GM19395 (cell line): ENCODE data around the gene TMEM187.

Source experiments
- ATAC-seq: cut with Tn5 transposase; IDR thresholded peaks from one replicate; pipeline ENCODE4 v1.9.1; 2021; ENCODE audit warnings: mild to moderate bottlenecking, moderate library complexity; ENCODE audit not compliant: unreplicated experiment

The TMEM187 gene

DNA sequence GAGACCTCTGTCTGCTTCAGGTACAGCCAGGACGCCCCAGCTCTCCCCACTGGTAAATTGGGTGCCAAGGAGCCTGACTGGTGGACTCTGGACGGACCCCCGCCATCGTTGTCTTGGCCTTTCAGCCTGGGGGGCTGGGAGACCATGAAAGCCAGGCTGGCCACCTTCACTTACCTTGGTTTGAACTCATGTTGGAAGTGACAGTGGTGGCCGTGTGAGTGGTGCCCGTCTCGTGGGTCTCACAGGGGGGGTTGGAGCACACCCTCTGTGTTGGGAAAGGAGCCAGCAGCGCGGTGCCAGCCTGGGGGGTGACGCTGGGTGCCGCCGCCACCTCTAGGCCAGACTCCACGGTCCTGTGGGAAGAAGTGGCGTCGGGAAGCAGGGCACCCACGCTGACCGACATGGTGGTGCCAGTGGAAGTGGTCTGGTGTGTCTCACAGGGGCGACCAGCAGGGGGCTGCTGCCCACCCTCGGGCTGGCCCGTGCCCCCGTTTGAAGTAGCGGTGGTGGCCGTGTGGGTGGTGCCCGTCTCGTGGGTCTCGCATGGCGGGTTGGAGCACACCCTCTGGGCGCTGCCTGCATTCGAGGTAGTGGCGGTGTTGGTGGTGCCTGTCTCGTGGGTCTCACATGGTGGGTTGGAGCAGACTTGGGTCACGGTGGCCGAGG lies 18.5 kb upstream of the TMEM187 start:
- no peak for ATAC-seq

DNA sequence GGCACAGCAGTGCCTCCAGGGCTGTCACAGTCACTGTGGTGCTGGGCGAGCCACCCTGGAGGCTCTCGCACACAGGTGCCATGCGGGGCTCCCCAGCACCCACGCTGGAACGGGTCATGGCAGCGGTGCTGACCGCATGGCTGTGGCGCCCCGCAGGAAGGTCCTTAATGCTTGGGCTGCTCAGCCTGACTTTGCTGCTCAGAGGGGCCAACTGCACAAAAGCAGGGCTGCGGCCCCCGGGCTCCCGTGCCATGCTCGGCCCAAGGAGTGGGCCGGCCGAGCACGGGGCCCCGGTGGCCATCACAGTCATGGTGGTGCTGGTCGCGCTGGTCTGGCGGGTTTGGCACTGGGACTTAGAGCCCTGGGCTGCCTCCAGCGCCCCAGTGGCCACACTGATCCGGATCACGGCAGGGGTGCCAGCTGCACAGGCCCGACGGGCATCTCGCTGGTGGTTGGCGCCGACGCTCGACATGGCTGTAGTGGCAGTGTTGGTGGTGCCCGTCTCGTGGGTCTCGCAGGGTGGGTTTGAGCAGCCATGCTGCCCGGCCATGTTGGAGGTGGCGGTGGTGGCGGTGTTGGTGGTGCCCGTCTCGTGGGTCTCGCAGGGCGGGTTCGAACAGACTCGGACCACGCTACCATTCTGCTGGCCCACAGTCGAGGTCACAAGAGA lies 17.9 kb upstream of the TMEM187 start:
- no peak for ATAC-seq

DNA sequence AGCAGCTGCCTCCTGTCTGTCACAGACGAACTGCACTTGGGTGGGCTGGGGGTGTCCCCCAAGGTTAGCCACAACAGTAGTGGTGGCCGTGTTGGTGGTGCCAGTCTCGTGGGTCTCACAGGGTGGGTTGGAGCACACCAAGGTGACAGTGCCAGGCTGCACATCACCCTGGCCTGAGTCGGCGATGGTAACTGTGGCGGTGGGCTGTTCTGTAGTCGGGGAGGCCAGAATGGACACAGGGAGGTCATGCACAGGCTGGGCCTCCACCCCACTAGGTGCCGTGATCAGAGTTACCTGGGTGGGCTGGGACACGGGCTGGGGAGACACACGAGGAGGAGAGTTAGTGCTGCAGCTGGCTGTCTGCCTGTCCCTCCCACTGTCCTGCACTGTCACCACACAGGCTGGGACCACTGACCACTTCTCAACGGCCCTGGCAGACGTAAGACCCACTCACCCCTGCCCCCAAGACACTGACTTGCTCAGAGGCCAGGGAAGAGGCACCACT lies 17.3 kb upstream of the TMEM187 start:
- no peak for ATAC-seq

DNA sequence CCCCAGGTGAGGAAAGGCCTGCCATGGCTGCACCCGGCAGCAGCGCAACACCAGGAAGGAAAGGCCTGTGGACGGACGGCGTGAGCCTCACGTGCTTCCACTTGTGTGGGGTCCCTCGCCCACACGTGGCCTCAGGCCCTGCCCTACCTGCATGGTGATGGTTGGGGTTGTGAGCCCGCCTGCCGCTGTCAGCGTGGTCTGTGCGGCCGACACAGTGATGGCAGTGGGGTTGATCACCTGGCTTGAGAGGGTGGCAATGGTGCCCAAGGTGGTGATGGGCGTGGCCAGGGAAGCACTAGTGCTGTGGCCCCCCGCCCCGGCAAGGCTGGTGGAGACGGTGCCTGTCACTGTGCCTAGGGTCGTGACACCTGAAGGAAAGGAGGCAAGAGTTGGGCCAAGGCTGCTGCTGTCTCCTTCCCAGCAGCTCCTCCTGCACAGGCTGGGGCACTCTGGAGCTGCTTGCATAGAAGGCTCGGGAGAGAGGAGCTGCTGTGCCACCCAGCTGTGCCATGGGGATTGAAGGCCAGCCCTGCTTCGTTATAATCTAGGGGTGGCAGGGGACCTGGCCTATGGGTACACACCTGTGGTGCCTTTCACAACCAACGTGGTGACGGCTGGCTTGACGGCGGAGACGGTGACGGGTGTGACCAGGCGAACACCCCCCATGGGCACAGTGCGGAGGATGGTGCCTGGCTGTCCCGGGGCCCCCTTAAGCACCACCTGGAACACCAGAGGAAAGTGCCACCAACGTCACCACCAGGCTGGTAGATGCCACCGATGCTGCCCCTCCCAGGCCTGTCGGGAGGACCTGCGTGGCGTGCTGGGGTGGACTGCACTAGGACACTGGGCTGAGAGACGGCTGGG lies 16.3 kb upstream of the TMEM187 start:
- no peak for ATAC-seq

DNA sequence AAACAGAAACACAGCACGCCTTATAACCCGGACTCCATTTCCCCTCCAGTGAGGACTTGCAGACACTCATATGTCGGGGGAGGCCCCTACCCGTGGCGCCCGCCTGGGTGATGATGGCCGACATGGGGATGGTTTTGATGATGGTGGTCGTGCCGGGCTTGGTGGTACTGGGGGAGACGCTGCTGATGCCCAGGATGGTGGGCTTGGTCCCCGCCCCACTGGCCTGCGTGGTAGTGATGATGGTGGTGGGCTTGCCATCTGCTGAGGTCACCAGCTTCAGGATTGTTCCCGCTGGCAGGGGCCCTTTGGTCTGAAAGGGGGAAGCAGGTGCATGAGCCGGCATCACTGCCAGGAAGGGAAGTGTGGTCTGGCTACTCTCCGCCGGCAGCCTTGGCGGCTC lies 15.3 kb upstream of the TMEM187 start:
- no peak for ATAC-seq

DNA sequence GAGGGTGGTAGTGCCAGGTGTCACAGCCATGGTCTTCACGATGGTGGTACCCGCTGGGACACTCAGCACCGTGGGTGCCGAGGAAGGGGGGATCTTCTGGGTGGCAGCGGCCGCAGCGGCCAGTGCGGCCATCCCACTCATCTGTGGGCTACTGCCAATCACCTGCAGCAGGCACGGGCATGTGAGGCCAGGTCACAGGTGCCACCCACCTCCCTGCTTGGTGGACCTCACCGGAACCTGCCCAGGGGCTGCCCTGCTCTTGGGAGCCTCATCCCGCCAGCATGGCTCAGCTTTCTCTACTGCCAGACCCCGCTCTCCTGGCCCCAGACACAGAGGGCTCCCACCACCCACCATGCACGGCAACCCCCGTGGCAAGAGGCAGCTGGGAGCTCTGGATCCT lies 13.9 kb upstream of the TMEM187 start:
- no peak for ATAC-seq

DNA sequence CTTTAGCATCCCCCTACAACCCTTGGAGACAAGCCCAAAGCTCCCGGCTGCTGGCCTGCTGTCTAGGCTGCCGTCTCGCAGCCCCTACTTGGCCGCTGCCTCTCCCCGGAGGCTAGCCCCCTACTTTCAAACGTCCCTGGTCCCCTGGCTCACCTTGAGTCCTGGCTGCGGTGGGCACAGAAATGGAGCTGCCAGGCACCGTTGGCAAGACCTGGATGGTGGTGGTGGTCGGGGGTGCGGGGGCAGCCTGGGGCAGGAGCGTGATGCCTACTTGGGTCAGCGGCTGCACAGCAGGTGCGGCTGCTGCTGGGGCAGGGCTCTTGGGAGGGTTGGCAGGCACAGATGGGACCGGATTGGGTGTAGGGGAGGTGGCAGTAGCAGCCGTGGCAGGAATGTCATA lies 12.9 kb upstream of the TMEM187 start:
- ATAC-seq, result no peak

DNA sequence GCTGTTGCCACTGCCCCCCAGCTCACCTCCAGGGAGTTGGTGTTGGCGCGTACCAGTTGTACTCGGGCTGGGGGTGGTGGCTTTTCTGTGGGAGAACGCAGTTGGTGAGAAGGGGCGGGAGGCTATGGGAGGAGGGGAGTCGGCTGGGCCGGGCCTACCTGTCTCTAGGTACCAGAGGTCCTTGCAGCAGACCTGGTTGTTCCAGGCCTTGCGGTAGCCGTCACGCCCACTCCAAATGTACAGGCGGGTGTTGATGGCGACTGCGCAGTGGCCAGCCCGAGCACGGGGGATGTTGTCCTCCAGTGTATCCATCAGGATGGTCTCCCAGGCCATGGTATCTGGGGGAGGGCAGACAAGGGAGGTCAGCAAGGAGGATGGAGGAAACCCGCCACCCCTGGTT lies 12.5 kb upstream of the TMEM187 start:
- no peak for ATAC-seq

DNA sequence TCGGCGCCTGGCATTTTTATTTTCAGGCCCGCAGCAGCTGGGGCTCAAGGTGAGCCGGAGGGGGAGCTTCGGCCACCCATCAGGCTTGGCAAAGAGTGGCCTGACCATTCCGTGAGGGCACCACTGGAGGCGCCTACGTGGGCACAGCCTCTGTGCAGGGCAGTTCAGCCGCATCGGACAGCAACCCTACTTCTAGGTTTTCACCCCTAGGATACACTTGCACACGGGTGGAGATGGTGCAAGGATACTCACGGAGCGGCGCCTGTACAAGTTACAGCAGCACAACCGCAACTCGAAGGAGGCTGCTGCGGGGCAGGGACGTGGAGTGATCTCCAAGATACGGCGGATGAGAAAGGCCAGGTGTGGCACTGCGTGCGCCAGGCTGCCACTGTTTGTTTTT lies 11.8 kb upstream of the TMEM187 start:
- no peak for ATAC-seq

DNA sequence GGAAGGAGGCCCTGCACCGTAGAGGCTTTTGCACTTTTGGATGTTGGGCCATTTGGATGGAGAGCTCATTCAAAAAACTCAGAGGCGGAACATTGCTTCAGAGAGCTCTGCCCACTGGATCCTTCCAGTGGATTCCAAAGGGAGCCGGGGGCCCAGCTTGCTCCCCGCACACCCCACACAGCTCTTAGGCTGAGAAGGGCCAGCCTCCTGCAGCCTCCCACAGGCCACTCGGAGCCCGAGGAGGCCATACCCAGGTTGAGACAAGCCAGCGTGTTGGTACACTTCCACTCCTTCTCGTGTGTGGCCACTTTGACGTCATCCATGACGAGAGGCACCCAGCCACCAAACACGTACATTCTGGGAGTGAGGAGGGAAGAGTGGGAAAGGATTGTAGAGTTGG lies 11.3 kb upstream of the TMEM187 start:
- no peak for ATAC-seq

DNA sequence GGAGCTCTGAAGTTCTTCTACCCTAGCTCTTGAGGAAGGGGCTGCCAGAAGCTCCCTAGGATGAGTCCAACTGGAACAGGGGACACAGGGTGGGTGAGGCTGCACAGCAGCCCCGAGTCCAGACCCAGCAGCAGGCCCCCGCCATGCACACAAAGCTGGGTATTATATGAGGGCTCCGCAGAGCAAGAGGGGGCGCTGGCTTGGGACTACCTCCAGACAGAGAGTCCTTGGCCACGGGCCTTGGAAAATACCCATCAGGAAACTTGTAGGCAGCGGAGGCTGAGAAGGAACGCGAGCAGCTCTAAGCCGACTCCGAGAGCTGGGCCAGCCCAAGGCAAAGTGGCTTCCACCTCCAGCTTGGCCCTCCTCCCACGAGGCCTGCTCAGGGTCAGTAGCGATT lies 9.0 kb upstream of the TMEM187 start:
- ATAC-seq, result no peak

DNA sequence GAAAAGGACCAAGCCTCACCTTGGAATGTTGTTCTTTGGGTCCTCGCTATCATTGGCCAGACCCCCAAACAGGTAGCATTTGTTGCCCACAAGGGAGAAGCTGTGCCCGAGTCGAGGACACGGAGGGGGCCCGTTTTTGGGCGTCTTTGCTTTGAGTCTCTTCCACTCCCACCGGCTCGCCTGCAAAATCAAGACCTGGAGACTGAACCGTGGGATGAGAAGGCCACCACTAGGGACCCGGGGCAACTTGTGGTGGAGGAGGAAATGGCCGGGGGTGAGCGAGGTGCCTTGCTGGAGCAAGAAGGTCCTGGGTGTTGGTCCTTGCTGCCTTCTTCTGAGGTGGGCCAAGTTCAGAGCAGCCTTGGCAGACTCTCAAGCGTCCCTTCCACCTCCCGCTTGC lies 8.4 kb upstream of the TMEM187 start:
- no peak for ATAC-seq

DNA sequence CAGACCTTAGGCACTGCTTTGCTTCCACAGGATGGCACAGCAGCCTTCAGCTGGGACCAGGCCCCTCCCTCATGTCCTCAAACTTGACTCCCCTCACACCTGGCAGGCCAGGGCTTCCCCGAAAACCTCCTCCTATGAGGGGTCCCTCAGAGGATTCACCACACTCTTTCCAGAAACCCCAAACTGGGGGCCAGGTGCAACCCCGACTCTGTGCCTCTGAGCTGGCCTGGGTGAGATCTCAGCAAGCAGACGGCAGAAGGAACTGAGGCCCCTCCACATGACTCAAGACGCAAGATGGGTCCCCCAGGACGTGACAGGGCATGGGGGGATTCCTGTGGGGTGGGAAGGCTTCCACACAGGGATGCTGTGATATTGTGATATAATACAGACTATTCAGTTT lies 7.1 kb upstream of the TMEM187 start:
- no peak for ATAC-seq

DNA sequence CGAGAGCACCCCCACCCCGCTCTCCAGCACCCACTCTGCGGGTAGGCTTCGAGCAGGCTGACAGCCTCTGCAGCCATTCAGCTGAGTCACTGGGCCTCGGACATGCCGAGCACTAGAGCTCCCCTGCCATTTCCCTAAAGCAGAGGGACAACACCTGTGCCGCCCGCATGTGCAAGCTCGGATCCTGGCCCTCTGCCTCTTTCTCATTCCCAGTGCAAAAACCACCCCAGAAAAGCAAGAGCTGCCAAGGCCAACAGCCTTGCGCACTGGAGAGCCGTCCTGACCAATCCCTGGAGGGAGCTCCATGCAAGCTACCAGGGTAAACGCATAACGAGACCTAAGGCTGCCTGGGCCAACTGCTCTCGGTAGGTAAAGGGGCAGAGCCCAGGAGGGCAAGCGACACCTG lies 6.3 kb upstream of the TMEM187 start:
- no peak for ATAC-seq

DNA sequence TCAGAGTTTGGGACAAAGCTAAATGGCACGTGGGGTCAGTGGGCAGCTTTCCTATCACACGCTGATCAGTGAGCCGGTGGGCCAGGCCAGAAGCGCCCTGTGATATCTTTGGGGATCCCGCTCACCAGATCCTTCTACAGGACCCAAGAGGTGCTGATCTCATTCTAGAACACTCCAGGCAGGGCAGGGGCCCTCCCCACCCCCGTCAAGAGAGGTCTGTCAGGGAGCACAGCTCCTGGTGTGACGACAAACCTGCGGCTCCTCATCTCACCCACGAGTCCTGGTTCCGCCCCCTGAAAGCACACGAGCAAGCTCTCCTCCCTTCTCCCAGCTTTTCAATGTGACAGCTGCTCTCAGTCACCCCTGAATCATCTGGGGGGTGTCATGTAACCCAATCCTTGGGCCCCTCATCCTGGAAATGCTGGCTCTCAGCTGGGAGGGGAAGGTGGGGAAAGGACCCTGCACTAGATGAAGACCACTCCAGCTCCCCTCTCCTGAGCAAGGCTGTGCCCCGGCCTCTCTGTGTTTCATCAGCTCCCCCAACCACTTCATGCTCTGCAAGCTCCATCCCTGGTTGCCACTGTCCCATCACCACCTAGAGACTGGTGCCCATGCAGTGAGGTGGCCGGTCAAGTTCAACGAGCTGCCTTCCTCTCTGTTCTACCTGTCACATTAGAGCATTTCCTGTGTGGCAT lies 5.6 kb upstream of the TMEM187 start:
- ATAC-seq, result no peak

DNA sequence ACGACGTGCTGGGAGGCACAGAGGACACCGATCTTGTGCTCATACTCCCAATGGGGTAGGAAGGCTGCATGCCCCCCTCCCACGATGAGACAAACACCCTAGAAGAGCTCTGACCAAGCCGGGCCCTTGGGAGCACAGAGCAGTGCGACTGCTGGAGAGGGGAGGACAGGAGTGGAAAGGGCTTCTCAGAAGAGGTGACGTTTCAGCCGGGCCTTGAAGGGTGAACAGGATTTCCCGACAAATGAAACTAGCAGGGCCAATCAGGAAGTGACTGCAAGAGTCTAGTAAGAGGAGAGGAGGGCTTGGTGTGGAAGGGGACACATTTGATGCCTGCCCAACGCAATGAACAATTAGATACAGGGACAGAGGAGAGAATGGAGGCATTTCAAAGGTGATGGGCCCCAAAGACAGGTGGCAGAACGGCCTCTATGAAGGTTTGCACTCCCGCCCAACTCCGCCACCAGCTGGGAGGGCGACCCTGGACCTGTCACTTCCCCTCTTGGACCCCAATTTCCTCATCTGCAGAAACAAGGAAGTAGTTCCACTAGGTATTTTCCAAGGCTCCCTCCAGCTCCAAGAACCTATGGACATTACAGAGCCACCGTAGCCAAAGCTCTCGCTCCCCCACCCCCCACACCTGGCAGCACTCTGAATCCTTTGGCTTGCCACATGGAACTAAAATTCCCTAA lies 4.9 kb upstream of the TMEM187 start:
- ATAC-seq, result no peak

DNA sequence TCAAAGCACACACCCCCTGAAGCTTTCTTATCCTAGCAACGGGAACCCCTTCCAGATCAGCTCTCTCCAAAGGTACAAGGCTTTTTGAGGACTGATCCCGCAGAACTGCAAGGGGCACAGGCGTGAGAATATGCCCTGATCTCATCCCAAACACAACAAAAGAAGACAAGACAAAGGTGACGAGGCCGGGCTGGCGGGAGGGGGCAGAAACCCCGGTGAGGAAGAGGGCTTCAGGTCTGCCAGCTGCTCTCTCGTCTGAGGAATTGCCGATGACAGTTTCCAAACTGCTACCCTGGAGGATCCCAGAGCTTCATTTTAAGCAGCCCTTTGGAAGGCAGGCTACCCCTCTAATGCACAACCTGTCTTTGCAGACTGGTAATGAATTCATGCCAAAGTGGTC lies 4.3 kb upstream of the TMEM187 start:
- ATAC-seq, result no peak

DNA sequence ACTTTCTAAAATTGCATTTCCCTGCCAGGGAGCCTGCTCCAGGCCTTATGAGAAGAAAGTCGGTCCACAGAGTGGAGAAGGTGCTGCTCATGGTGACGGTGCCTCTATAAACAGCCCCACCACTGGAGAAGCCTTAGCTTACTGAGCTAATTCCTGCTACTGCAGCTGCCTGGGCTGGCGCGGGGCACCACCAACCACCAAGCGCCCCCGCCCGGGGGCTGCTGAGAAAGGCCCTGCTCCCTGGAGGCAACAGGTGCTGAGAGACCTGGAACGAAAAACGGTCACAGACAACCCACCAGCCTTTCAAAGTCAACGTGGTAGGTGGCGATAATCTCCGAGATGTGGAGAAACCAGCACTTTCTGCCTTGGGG lies 3.8 kb upstream of the TMEM187 start:
- ATAC-seq, result no peak

DNA sequence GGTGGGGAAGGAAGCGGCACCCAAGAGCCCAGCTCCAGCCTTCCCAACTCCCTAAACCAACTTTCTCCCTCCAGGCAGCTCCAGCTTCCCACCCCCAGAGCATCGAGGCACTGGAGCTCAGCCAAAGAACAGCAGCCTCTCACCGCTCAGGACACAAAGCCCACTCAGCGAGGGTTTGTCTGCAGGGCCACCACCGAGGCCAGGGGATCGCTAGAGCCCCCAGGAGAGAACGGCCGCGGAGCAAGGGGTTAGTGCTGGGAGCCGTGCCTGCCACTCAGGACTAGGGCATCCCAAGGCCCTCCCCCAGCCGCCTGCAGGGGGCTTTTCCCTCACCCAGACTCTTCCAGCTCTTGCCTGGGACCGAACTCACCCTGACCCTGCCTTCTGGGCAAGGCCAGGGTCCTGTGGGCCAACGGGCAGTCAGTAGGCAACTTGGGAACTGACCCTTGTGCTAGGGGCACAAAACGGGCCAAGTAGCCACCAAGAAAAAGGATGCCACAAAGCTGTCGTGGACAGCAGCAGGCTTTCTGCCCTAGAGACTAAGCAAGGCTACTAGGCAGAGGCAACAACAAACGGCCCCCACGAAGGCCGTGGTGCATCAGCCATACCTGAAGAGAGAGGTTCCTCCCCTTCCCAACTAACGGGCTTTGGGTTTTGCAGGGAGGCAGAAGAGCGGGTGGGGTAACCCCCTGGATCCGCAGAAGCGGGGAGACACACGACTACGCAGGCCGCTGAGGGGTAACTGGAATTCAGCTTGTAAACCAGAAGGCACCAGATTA lies 3.2 kb upstream of the TMEM187 start:
- no peak for ATAC-seq

DNA sequence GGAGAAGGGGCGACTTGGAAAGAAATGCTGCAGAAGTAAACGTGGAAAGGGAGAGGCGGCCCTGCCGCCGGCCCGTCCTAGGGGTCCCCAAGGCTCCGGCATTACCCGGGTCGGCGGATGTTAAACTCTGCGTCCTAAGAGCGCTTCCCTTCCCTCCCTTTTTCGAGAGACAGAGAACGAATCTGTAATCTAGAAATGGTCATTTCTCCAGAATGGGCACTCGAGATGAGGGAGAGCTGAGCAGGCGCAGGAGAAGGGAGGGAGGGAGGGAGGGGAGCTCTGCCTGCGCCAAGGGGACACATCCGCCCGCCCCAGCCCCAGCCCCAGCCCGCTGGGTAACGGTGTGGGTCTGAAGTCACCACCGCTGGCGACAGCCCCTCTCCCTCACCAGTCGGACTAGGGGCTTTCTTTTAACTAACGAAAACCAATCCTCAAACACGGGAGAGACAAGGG lies 2.6 kb upstream of the TMEM187 start:
- ATAC-seq, result no peak
